HG03378 (cell line): ENCODE measurements around the gene MKRN2.
"Not testable (repeated sequence)": the region's sequence is repeated elsewhere in the genome, so short reads cannot be mapped to it uniquely, and the experiment has no call there.

Source experiments
- ATAC-seq: cut with Tn5 transposase; IDR thresholded peaks from one replicate; pipeline ENCODE4 v1.9.1; 2021; ENCODE audit warnings: mild to moderate bottlenecking, moderate library complexity; ENCODE audit not compliant: unreplicated experiment

Gene MKRN2

GRCh38 chr3:12556690-12557472 lies at the start of gene MKRN2:
TSS of gene MKRN2 (plus strand) at chr3:12557087. CDS start at chr3:12557151, 64 bp downstream.
- peak; percentile 43 for ATAC-seq

GRCh38 chr3:12507591-12508281 lies 49.2 kb upstream of the MKRN2 start:
- ATAC-seq: no peak

GRCh38 chr3:12508291-12508700 lies 48.6 kb upstream of the MKRN2 start:
- no peak for ATAC-seq

GRCh38 chr3:12509466-12509865 lies 47.4 kb upstream of the MKRN2 start:
- no peak for ATAC-seq

GRCh38 chr3:12512534-12513118 lies 44.3 kb upstream of the MKRN2 start:
- no peak for ATAC-seq

- ATAC-seq: no peak
Measured at GRCh38 chr3:12513694-12514446, 43.0 kb upstream of the MKRN2 start.

- ATAC-seq: no peak
Measured at GRCh38 chr3:12515631-12516030, 41.3 kb upstream of the MKRN2 start.

GRCh38 chr3:12516873-12517272 lies 40.0 kb upstream of the MKRN2 start:
- no peak for ATAC-seq

- no peak for ATAC-seq
Measured at GRCh38 chr3:12518261-12519028, 38.4 kb upstream of the MKRN2 start.

GRCh38 chr3:12521010-12521409 lies 35.9 kb upstream of the MKRN2 start:
- no peak for ATAC-seq

GRCh38 chr3:12522721-12523120 lies 34.2 kb upstream of the MKRN2 start:
- no peak for ATAC-seq

GRCh38 chr3:12527757-12528143 lies 29.1 kb upstream of the MKRN2 start:
- no peak for ATAC-seq

- ATAC-seq: no peak
Measured at GRCh38 chr3:12532182-12532581, 24.7 kb upstream of the MKRN2 start.

GRCh38 chr3:12536423-12536822 lies 20.5 kb upstream of the MKRN2 start:
- no peak for ATAC-seq

- ATAC-seq: no peak
Measured at GRCh38 chr3:12541625-12542024, 15.3 kb upstream of the MKRN2 start.

GRCh38 chr3:12543497-12543896 lies 13.4 kb upstream of the MKRN2 start:
- not testable (repeated sequence) for ATAC-seq

- ATAC-seq: no peak
Measured at GRCh38 chr3:12544652-12545472, 12.0 kb upstream of the MKRN2 start.

GRCh38 chr3:12545473-12545791 lies 11.5 kb upstream of the MKRN2 start, which contains the start of gene MKRN2OS:
TSS of gene MKRN2OS (minus strand) at chr3:12545499. CDS start at chr3:12545464, 35 bp downstream.
- no peak for ATAC-seq

GRCh38 chr3:12549971-12550760 lies 6.7 kb upstream of the MKRN2 start:
- no peak for ATAC-seq
